Psoas muscle (tissue), 8 donors: ENCODE data around the gene ARHGAP24. TPM values are rescaled to one million over a fixed set of nuclear protein-coding genes. Genes with fewer than 3 reads are reported as not detected.

Experiments used
- ATAC-seq, 4 donors: fragments of 200-7000 bp; cut with Tn5 transposase; one replicate each; pipeline ENCODE4 v1.9.1; 2020; ENCODE audit warnings: moderate library complexity in 3 of 4, mild to moderate bottlenecking in 2 of 4
- DNase-seq, 2 donors: peaks; one replicate each; pipeline ENCODE4 v3.0.0-alpha.2; 2020
- H3K27ac ChIP-seq: fragments of 200-600 bp; one replicate; pipeline ENCODE4 v1.8.0; 2022
- H3K27me3 ChIP-seq, 3 donors: fragments of 200-600 bp in 1 of 3; one replicate each; pipeline versions ENCODE4 v1.6.1 to v1.8.0; 2013 to 2022; ENCODE audit warnings: low read length in 2 of 3, mild to moderate bottlenecking in 2 of 3, moderate library complexity in 1 of 3; ENCODE audit not compliant: insufficient read depth in 3 of 3
- H3K36me3 ChIP-seq, 2 donors: fragments of 200-600 bp in 1 of 2; one replicate each; pipeline versions ENCODE4 v1.6.1 to v1.8.0; 2013 to 2022; ENCODE audit warnings: low read depth in 1 of 2, mild to moderate bottlenecking in 1 of 2, moderate library complexity in 1 of 2; ENCODE audit not compliant: insufficient read depth in 1 of 2
- H3K4me1 ChIP-seq: fragments of 200-600 bp; one replicate; pipeline ENCODE4 v1.8.0; 2022
- H3K4me3 ChIP-seq: fragments of 200-600 bp; one replicate; pipeline ENCODE4 v1.8.0; 2022; ENCODE audit warnings: mild to moderate bottlenecking
- H3K9me3 ChIP-seq: fragments of 200-600 bp; one replicate; pipeline ENCODE4 v1.8.0; 2022
- WGBS, 3 donors: extraction: QIAGEN DNeasy Blood & Tissue Kit; methylation state at CpG; one replicate each; pipeline versions ENCODE4 v1.1.6 to v1.1.7; 2013; 5-methylcytosine and 5-hydroxymethylcytosine counted together
- intact Hi-C, 2 donors: fragments of 100-400 bp; cut with DNase I; formaldehyde crosslinking; loops; one replicate each; pipeline versions ENCODE4 v1.11.0 to v1.14.2; 2022
- polyA plus RNA-seq, 3 donors: library from polyadenylated mRNA; stranded (reverse); fragments of 200-250 nt; gene quantifications; one replicate each; pipeline ENCODE4 v1.2.3, GENCODE V29; 2013
- total RNA-seq, 4 donors: library from RNA; stranded (reverse); fragmentation: NEBNext Ultra II Directional in 2 of 4; extraction: Animal tissue kit (Norgen Biotek cat#: 25700) in 2 of 4; gene quantifications; one replicate each; pipeline versions ENCODE4 v1.2.1 to v1.2.4, GENCODE V29; 2021 to 2023
- TF ChIP-seq, protein P1 (sequence below): fragments of 200-600 bp; IDR thresholded peaks from one replicate; pipeline ENCODE4 v1.8.0; 2022; ENCODE audit warnings: antibody characterized with exemption
- donor health status: healthy with polysubstance abuse.
- donor health status: DM: no; HTN: no; CAD: no; lungs with moderate emphysema.
- donor health status: Bipolar disorder and iron deficiency.
- donor health status: healthy.
- donor health status: DM: yes; HTN: yes; CAD: no.
- donor health status: DM: no; HTN: no; CAD: no.
- donor health status: DM: no; HTN: no; CAD: no.
- donor health status: DM: yes; HTN: yes; CAD: no.

The ARHGAP24 gene
- total and polyA plus RNA-seq, 7 donors: 2.3 to 25.7 (median 4.6) TPM

DNA sequence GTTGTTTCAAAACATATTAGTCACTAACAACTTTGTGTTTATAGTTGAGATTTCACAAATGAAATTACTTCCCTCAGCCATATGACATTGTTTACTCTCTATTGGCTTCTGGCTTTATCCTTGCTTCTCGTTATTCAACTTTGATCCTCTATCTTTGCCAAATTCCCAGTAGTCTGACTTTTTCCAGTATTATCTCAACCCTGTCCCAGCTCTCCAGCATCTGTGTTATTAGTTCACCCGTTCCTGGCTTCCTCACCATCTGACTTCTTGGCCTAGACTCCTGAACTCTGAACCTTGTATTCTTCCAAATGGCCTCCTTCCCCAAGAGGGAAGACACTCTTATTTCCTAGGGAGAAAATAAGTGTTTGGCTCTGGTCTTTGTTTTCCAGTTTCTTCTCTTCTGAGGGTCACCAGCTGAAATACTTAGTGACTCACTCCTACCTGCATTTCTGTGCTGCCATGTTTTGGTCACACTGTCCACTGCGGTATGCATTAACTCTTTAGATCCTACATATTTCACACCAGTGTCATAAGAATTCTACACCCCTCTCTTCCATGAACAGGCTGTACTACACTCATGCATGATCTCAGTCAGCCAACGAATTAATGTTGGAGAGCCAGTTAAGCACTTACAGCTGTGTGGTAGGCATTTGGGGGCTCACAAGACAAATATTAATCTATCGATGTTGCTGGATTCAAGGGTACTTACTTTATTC lies 17.0 kb upstream of the ARHGAP24 start:
- intact Hi-C loops: no loop called here
- ATAC-seq (peak in 3 of 4 donors; percentile 14 to 53 (median 42)), DNase-seq (no peak)
- TF ChIP-seq, protein P1, sequence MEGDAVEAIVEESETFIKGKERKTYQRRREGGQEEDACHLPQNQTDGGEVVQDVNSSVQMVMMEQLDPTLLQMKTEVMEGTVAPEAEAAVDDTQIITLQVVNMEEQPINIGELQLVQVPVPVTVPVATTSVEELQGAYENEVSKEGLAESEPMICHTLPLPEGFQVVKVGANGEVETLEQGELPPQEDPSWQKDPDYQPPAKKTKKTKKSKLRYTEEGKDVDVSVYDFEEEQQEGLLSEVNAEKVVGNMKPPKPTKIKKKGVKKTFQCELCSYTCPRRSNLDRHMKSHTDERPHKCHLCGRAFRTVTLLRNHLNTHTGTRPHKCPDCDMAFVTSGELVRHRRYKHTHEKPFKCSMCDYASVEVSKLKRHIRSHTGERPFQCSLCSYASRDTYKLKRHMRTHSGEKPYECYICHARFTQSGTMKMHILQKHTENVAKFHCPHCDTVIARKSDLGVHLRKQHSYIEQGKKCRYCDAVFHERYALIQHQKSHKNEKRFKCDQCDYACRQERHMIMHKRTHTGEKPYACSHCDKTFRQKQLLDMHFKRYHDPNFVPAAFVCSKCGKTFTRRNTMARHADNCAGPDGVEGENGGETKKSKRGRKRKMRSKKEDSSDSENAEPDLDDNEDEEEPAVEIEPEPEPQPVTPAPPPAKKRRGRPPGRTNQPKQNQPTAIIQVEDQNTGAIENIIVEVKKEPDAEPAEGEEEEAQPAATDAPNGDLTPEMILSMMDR: no peak
- Histone ChIP-seq H3K4me1 (no peaks in the 10 kb centered on the region), H3K36me3 (no peaks in the 10 kb centered on the region), H3K9me3 (no peaks in the 10 kb centered on the region), H3K27me3 (no peaks in the 10 kb centered on the region), H3K4me3 (no peak overlapping the region), H3K27ac (no peak overlapping the region)
- WGBS, 3 donors: 62 to 70% (median 63%) methylated on average over 5 of the region's 5 CpGs

DNA sequence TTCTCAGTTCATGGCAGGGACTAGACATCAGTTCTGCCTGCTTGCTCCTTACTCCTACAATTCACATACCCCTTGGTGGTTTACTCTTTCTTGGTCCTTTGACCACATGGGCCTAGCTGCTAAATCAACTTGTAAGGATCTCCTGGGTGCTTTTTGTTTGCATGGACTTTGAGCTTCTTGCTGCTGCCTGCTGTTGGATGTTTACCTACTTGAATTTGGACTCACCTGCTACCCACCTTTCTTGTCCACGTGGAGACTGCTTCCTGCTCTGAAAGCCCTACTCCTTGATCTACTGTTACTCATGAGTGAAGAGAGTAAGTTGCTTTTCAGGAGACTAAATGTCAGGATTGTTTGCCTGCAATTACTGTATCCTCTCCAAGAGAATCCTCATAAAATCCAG lies 15.2 kb upstream of the ARHGAP24 start:
- DNase-seq (no peak), ATAC-seq (no peak)
- 71 to 86% (median 76%) methylated on average over 1 of the region's 1 CpG for WGBS, 3 donors
- Histone ChIP-seq H3K36me3 (no peaks in the 10 kb centered on the region), H3K27me3 (no peaks in the 10 kb centered on the region), H3K4me1 (no peaks in the 10 kb centered on the region), H3K27ac (no peak overlapping the region), H3K9me3 (no peaks in the 10 kb centered on the region), H3K4me3 (no peak overlapping the region)
- intact Hi-C loops: no loop called here
- TF ChIP-seq, protein P1: no peak

DNA sequence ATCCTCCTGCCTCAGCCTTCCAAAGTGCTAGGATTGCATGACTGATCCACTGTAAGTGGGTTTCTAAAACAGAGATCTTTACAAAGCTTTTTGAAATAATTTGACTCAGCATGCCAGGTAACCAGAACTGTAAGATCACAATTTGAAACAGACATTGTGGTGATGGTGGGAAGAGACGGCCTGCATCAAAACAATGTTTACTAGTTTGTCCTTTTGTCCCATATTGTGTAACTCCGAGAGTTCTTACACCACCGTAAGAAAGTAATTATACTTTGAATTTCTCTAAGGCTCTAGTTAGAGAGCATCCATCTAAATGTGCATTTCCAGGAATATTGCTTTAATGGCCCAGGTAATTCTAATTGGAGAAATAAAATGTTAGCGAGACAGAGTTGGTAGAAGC lies 594 bp upstream of the ARHGAP24 start:
- intact Hi-C loops: loop anchor here in 1 of 2 donors (10.0 kb wide), 1 partner anchor 270 kb away; no protein-coding TSS in a partner anchor
- peak in 2 of 4 donors; percentile 2 to 32 for ATAC-seq
- Histone ChIP-seq H3K36me3 (no peaks in the 10 kb centered on the region), H3K4me1 (peaks cover 5% of the 10 kb centered on the region), H3K4me3 (peak overlapping the region; percentile 69), H3K27ac (no peak overlapping the region), H3K9me3 (no peaks in the 10 kb centered on the region), H3K27me3 (no peaks in the 10 kb centered on the region)
- no peak for DNase-seq
- TF ChIP-seq, protein P1: no peak
- WGBS, 3 donors: 47 to 57% (median 53%) methylated on average over 4 of the region's 4 CpGs

DNA sequence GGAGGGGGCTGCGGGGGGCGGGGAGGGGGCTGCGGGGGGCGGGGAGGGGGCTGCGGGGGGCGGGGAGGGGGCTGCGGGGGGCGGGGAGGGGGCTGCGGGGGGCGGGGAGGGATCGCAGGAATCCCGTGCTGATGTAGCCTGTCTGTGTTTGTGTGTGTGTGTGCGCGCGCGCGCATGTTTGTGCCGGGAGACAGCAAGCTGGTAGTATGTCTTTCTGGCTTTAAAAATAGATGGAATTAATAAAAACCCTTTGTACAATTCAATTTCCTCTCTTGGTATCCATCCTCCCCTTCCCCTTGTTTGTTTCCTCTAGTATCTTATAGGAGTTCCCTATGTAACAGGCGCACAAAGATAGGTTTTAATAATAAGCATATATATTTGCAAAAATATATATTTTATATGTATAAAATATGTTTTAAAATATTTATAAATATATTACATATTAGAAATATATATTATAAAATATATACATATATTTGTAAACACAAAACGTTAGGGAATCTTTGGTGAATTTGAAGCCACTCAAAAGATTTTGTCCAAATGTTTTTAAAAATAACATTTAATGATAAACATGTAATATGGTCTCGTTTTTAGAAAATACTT lies 782 bp downstream of the ARHGAP24 start:
- DNase-seq (peak; percentile 22 to 50), ATAC-seq (no peak)
- no peaks in the 10 kb centered on the region for H3K27me3 ChIP-seq
- no peaks in the 10 kb centered on the region for H3K9me3 ChIP-seq
- 8 to 27% (median 14%) methylated on average over 11 to 19 of the region's 21 CpGs for WGBS, 3 donors
- peaks cover 5% of the 10 kb centered on the region for H3K4me1 ChIP-seq
- intact Hi-C loops: loop anchor here in 1 of 2 donors (10.0 kb wide), 1 partner anchor 269 kb away; no protein-coding TSS in a partner anchor
- H3K4me3 ChIP-seq: peak overlapping the region; percentile 69
- no peak overlapping the region for H3K27ac ChIP-seq
- H3K36me3 ChIP-seq: no peaks in the 10 kb centered on the region
- TF ChIP-seq, protein P1: no peak
